HL-60 (cell line): ENCODE measurements around the gene MTHFD1L.

Experiments used
- DNase-seq, 2 experiments: peaks; one replicate each; pipeline ENCODE4 v3.0.0-alpha.2; 2010 to 2020; ENCODE audit warnings: low read depth in 1 of 2, low spot score in 1 of 2
- H3K27ac ChIP-seq: fragments of 250-450 bp; sonication (Bioruptor Pico); replicated peaks from 2 replicates; pipeline ENCODE4 v1.5.1; 2020; ENCODE audit warnings: mild to moderate bottlenecking, moderate library complexity
- H3K27me3 ChIP-seq: fragments of 250-450 bp; sonication (Bioruptor Pico); 2 replicates; pipeline ENCODE4 v1.5.1; 2021; ENCODE audit warnings: mild to moderate bottlenecking, moderate library complexity; ENCODE audit not compliant: insufficient read depth, poor library complexity, severe bottlenecking
- H3K4me3 ChIP-seq: replicated peaks from 2 replicates; pipeline ENCODE4 v1.5.1; 2011; ENCODE audit warnings: mild to moderate bottlenecking, control low read depth, low read length; ENCODE audit not compliant: insufficient read depth
- GABPA ChIP-seq: IDR thresholded peaks from 2 replicates; pipeline ENCODE4 v1.6.1; 2012; ENCODE audit warnings: low read depth
- POLR2AphosphoS5 ChIP-seq: IDR thresholded peaks from 2 replicates; pipeline ENCODE4 v1.6.1; 2012; ENCODE audit warnings: low read depth
- SPI1 ChIP-seq: IDR thresholded peaks from 2 replicates; pipeline ENCODE4 v1.6.1; 2012; ENCODE audit warnings: low read depth, mild to moderate bottlenecking, borderline replicate concordance
- TF ChIP-seq, protein P1 (sequence below): IDR thresholded peaks from one replicate; pipeline ENCODE4 v1.5.1; 2011; ENCODE audit warnings: low read length, control low read depth, inconsistent platforms; ENCODE audit not compliant: insufficient read depth
- TF ChIP-seq, protein P2 (sequence below): IDR thresholded peaks from 2 replicates; pipeline ENCODE4 v1.6.1; 2012; ENCODE audit warnings: low read depth; ENCODE audit not compliant: insufficient replicate concordance

MTHFD1L gene

GRCh38 chr6:150915131-150915879 lies 49.8 kb downstream of the MTHFD1L start:
- no peak overlapping the region for H3K4me3 ChIP-seq
- H3K27ac ChIP-seq: no peak overlapping the region
- DNase-seq: no peak
- TF ChIP-seq POLR2AphosphoS5 (no peak), GABPA (no peak), SPI1 (no peak)
- TF ChIP-seq, protein P1, sequence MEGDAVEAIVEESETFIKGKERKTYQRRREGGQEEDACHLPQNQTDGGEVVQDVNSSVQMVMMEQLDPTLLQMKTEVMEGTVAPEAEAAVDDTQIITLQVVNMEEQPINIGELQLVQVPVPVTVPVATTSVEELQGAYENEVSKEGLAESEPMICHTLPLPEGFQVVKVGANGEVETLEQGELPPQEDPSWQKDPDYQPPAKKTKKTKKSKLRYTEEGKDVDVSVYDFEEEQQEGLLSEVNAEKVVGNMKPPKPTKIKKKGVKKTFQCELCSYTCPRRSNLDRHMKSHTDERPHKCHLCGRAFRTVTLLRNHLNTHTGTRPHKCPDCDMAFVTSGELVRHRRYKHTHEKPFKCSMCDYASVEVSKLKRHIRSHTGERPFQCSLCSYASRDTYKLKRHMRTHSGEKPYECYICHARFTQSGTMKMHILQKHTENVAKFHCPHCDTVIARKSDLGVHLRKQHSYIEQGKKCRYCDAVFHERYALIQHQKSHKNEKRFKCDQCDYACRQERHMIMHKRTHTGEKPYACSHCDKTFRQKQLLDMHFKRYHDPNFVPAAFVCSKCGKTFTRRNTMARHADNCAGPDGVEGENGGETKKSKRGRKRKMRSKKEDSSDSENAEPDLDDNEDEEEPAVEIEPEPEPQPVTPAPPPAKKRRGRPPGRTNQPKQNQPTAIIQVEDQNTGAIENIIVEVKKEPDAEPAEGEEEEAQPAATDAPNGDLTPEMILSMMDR: no peak
- TF ChIP-seq, protein P2, sequence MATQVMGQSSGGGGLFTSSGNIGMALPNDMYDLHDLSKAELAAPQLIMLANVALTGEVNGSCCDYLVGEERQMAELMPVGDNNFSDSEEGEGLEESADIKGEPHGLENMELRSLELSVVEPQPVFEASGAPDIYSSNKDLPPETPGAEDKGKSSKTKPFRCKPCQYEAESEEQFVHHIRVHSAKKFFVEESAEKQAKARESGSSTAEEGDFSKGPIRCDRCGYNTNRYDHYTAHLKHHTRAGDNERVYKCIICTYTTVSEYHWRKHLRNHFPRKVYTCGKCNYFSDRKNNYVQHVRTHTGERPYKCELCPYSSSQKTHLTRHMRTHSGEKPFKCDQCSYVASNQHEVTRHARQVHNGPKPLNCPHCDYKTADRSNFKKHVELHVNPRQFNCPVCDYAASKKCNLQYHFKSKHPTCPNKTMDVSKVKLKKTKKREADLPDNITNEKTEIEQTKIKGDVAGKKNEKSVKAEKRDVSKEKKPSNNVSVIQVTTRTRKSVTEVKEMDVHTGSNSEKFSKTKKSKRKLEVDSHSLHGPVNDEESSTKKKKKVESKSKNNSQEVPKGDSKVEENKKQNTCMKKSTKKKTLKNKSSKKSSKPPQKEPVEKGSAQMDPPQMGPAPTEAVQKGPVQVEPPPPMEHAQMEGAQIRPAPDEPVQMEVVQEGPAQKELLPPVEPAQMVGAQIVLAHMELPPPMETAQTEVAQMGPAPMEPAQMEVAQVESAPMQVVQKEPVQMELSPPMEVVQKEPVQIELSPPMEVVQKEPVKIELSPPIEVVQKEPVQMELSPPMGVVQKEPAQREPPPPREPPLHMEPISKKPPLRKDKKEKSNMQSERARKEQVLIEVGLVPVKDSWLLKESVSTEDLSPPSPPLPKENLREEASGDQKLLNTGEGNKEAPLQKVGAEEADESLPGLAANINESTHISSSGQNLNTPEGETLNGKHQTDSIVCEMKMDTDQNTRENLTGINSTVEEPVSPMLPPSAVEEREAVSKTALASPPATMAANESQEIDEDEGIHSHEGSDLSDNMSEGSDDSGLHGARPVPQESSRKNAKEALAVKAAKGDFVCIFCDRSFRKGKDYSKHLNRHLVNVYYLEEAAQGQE: no peak
- no peaks in the 10 kb centered on the region for H3K27me3 ChIP-seq

GRCh38 chr6:150915880-150916265 lies 50.4 kb downstream of the MTHFD1L start:
- no peak for DNase-seq
- no peak overlapping the region for H3K4me3 ChIP-seq
- TF ChIP-seq GABPA (no peak), SPI1 (no peak), POLR2AphosphoS5 (no peak)
- TF ChIP-seq, protein P2: no peak
- TF ChIP-seq, protein P1: no peak
- H3K27me3 ChIP-seq: no peaks in the 10 kb centered on the region
- H3K27ac ChIP-seq: no peak overlapping the region

GRCh38 chr6:150919938-150920337 lies 54.4 kb downstream of the MTHFD1L start:
- no peak overlapping the region for H3K4me3 ChIP-seq
- no peak for TF ChIP-seq SPI1
- H3K27me3 ChIP-seq: no peaks in the 10 kb centered on the region
- no peak overlapping the region for H3K27ac ChIP-seq
- no peak for DNase-seq

- Histone ChIP-seq H3K27ac (no peak overlapping the region), H3K27me3 (no peaks in the 10 kb centered on the region), H3K4me3 (no peak overlapping the region)
- TF ChIP-seq, protein P2: no peak
- no peak for TF ChIP-seq GABPA
- DNase-seq: no peak
Measured at GRCh38 chr6:150922137-150922536, 56.6 kb downstream of the MTHFD1L start.
